A673 (cell line): ENCODE data around the gene ZNF362. TPM values are rescaled to one million over a fixed set of nuclear protein-coding genes. Genes with fewer than 3 reads are reported as not detected.
A peak's percentile ranks its signal among the peaks of the same experiment; 100 is the strongest.

Experiments
- BruUV-seq: library from RNA; stranded (reverse); fragments of 400-500 nt; replicated peaks from 2 replicates; lab custom pipeline; 2021; lab: Mats Ljungman, UMichigan
- CTCF ChIA-PET: fragments of 300-600 bp; sonication (Branson Sonifier 250); formaldehyde crosslinking; loops from one replicate; lab custom pipeline; 2022; ENCODE audit warnings: antibody characterized with exemption; lab: Charles Lee
- POLR2A ChIA-PET: fragments of 300-600 bp; sonication (Branson Sonifier 250); formaldehyde crosslinking; loops from one replicate; lab custom pipeline; 2022; ENCODE audit warnings: antibody characterized with exemption; ENCODE audit not compliant: low non-redundant PET; lab: Charles Lee
- DNase-seq: peaks from one replicate; pipeline ENCODE4 v3.0.0-alpha.2; 2015; ENCODE audit warnings: low spot score
- H3K27ac ChIP-seq: fragments of 200-600 bp; sonication (generic); 2 replicates; pipeline ENCODE4 v1.5.1; 2016; ENCODE audit warnings: mixed run types, low read depth, mild to moderate bottlenecking, mixed read lengths, antibody characterized with exemption, low read length; ENCODE audit not compliant: poor library complexity, severe bottlenecking
- H3K27me3 ChIP-seq: fragments of 200-600 bp; sonication (generic); replicated peaks from 2 replicates; pipeline ENCODE4 v1.6.1; 2017; ENCODE audit warnings: mixed run types, low read depth, mild to moderate bottlenecking, mixed read lengths, antibody characterized with exemption, low read length; ENCODE audit not compliant: insufficient read depth, poor library complexity
- H3K36me3 ChIP-seq: fragments of 200-600 bp; sonication (generic); 2 replicates; pipeline ENCODE4 v1.6.1; 2016; ENCODE audit warnings: mixed run types, mild to moderate bottlenecking, mixed read lengths, antibody characterized with exemption, low read length; ENCODE audit not compliant: insufficient read depth, poor library complexity, severe bottlenecking
- H3K4me1 ChIP-seq: fragments of 200-600 bp; sonication (generic); 2 replicates; pipeline ENCODE4 v1.6.1; 2017; ENCODE audit warnings: mixed run types, mild to moderate bottlenecking, mixed read lengths, antibody characterized with exemption, low read length; ENCODE audit not compliant: insufficient read depth, poor library complexity, severe bottlenecking
- H3K4me3 ChIP-seq: fragments of 200-600 bp; sonication (generic); 2 replicates; pipeline ENCODE4 v1.5.1; 2016; ENCODE audit warnings: low read depth, mixed run types, mild to moderate bottlenecking, mixed read lengths, low read length; ENCODE audit not compliant: poor library complexity, severe bottlenecking
- H3K9me3 ChIP-seq: fragments of 200-600 bp; sonication (generic); 2 replicates; pipeline ENCODE4 v1.6.1; 2016; ENCODE audit warnings: mixed run types, low read depth, mild to moderate bottlenecking, mixed read lengths, antibody characterized with exemption, low read length; ENCODE audit not compliant: poor library complexity, severe bottlenecking
- EZH2 ChIP-seq: fragments of 200-600 bp; sonication (generic); IDR thresholded peaks from 2 replicates; pipeline ENCODE4 v1.6.1; 2017; ENCODE audit warnings: borderline replicate concordance, low read depth, mild to moderate bottlenecking, mixed read lengths, antibody characterized with exemption, low read length; ENCODE audit not compliant: poor library complexity, severe bottlenecking
- intact Hi-C: fragments of 100-400 bp; cut with micrococcal nuclease; formaldehyde crosslinking; loops from one replicate; pipeline ENCODE4 v1.10.0; 2022; ENCODE audit not compliant: unreplicated experiment
- total RNA-seq: library from RNA; stranded (reverse); gene quantifications from 2 replicates; pipeline ENCODE4 v1.2.3, GENCODE V29; 2021
- TF ChIP-seq, protein P1 (sequence below): fragments of 300-800, 200-600 bp; sonication (generic); conservative IDR thresholded peaks from 2 replicates; pipeline ENCODE4 v1.5.1; 2017; ENCODE audit warnings: low read depth, mild to moderate bottlenecking, antibody characterized with exemption, low read length, moderate library complexity, mixed read lengths

Gene ZNF362
- total RNA-seq, 1 experiment from 2014 or later = 40.1 TPM

DNA sequence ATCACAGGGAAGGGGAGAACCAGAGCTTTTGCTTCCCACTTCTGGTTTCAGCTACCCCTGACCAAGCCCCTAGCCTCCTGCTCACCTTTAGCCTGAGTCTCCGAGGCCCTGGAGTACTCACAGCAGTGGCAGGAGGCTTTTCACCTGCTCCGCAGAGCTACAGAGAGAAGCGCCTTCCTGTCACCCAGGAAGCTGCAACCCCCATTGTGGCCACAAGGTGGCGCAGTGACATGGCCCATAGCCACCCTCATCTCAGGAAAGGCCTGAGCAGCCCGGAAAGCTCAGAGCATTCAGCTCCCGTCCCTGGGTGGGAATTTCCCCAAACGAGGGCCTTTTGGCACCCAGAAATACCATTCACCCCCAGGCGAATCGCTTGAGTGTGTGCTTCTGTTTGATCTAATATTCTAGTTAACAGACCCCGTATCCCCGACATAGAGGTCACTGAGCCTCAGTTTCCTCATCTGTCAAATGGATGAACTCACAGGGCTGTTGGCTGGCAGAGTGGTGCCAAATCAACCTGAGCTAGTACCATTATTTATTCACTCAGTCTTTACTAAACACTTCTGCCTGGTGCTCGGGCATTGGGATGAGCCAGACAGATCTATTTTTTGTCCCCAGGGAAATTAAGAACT is 39.3 kb downstream of the ZNF362 start:
- Histone ChIP-seq H3K27ac (no peak overlapping the region), H3K27me3 (no peaks in the 10 kb centered on the region), H3K9me3 (no peaks in the 10 kb centered on the region), H3K36me3 (peaks cover 31% of the 10 kb centered on the region), H3K4me3 (no peak overlapping the region), H3K4me1 (peaks cover 2% of the 10 kb centered on the region)
- peak; percentile 91 for DNase-seq
- intact Hi-C loops = loop anchor here (1.0 to 2.0 kb wide), 3 partner anchors 69 to 317 kb away; no protein-coding TSS in a partner anchor
- TF ChIP-seq EZH2 = no peak
- TF ChIP-seq, protein P1, sequence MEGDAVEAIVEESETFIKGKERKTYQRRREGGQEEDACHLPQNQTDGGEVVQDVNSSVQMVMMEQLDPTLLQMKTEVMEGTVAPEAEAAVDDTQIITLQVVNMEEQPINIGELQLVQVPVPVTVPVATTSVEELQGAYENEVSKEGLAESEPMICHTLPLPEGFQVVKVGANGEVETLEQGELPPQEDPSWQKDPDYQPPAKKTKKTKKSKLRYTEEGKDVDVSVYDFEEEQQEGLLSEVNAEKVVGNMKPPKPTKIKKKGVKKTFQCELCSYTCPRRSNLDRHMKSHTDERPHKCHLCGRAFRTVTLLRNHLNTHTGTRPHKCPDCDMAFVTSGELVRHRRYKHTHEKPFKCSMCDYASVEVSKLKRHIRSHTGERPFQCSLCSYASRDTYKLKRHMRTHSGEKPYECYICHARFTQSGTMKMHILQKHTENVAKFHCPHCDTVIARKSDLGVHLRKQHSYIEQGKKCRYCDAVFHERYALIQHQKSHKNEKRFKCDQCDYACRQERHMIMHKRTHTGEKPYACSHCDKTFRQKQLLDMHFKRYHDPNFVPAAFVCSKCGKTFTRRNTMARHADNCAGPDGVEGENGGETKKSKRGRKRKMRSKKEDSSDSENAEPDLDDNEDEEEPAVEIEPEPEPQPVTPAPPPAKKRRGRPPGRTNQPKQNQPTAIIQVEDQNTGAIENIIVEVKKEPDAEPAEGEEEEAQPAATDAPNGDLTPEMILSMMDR = peak; percentile 97
- ChIA-PET CTCF (interaction anchor here (0.6 to 2.5 kb wide), 14 partner anchors 18 to 1050 kb away, joined by 3 to 34 read pairs (median 6); partner anchors contain the start of genes TRIM62 and ZSCAN20), POLR2A (no interaction called here)
- BruUV-seq = no TSS peak

DNA sequence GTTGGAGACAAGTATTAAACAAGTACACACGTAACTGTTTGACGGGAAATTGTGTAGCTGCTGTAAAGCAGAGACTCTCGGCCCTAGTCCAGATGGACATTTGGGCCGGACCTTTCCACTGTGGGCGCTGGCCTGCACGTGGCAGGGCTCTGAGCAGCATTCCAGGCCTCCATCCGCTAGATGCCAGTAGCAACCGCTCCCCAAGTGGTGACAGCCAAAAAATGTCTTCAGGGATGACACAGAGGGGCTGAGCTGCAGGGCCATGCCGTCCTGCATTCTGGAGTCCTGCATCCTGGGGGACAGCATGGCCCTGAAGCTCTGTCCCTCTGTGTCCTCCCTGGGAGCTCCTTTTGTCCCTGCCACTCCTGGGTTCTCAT is 39.8 kb downstream of the ZNF362 start:
- ChIA-PET POLR2A (no interaction called here), CTCF (interaction anchor here (0.9 to 2.5 kb wide), 12 partner anchors 18 to 316 kb away, joined by 3 to 34 read pairs (median 6); partner anchors contain the start of gene ZSCAN20)
- DNase-seq = no peak
- H3K27me3 ChIP-seq = no peaks in the 10 kb centered on the region
- intact Hi-C loops = no loop called here
- H3K4me1 ChIP-seq = peaks cover 5% of the 10 kb centered on the region
- H3K36me3 ChIP-seq = peaks cover 31% of the 10 kb centered on the region
- H3K4me3 ChIP-seq = no peak overlapping the region
- BruUV-seq = no TSS peak
- no peak overlapping the region for H3K27ac ChIP-seq
- TF ChIP-seq, protein P1 = no peak
- TF ChIP-seq EZH2 = no peak
- H3K9me3 ChIP-seq = no peaks in the 10 kb centered on the region

DNA sequence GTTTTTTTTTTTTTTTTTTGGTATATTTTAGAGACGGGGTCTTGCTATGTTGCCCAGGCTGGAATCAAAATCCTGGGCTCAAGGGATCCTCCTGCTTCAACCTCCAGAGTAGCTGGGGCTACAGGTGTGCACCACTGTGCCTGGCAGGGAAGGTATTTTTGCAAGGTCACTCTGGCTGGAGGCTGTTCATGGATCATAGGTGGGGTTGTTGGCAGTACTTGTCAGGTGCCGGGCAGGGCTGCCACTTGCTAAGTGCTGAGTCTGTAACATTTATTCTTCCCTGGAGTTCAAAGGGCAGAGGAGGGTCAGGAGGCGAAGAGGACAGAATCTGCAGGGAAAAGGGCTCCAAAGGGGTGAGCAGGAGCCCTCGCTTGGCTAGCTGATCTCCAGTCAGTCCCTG is 40.5 kb downstream of the ZNF362 start:
- TF ChIP-seq, protein P1 = no peak
- no peak for TF ChIP-seq EZH2
- H3K9me3 ChIP-seq = no peaks in the 10 kb centered on the region
- H3K4me1 ChIP-seq = peaks cover 5% of the 10 kb centered on the region
- ChIA-PET POLR2A (no interaction called here), CTCF (interaction anchor here (2.5 kb wide), 1 partner anchor 174 kb away, joined by 34 read pairs; the partner anchor contains the start of gene ZSCAN20)
- DNase-seq = no peak
- no peak overlapping the region for H3K4me3 ChIP-seq
- intact Hi-C loops = no loop called here
- no peak overlapping the region for H3K27ac ChIP-seq
- peaks cover 31% of the 10 kb centered on the region for H3K36me3 ChIP-seq
- H3K27me3 ChIP-seq = no peaks in the 10 kb centered on the region
- BruUV-seq = no TSS peak
